Upper lobe of left lung (tissue), 4 donors: ENCODE results near the gene IFT27.

ENCODE experiments used
- CTCF ChIP-seq, 6 experiments: fragments of 450-650 bp in 4 of 6; fragments of 200-600 bp in 2 of 6; sonication (generic) in 2 of 6; IDR thresholded peaks; one replicate each; pipeline ENCODE4 v1.5.1; 2016 to 2019; ENCODE audit warnings: antibody characterized with exemption in 6 of 6
- EP300 ChIP-seq, 4 donors: sonication (generic); formaldehyde crosslinking; IDR thresholded peaks; one replicate each; pipeline ENCODE4 v1.5.1; 2017; ENCODE audit warnings: antibody characterized with exemption in 4 of 4, control low read depth in 2 of 4
- POLR2A ChIP-seq, 4 donors: fragments of 450-650 bp; IDR thresholded peaks; one replicate each; pipeline ENCODE4 v1.5.1; 2016 to 2017; ENCODE audit warnings: antibody characterized with exemption in 4 of 4, mild to moderate bottlenecking in 2 of 4
- POLR2AphosphoS5 ChIP-seq, 2 donors: sonication (generic); formaldehyde crosslinking; IDR thresholded peaks; one replicate each; pipeline ENCODE4 v1.5.1; 2017; ENCODE audit warnings: antibody characterized with exemption in 2 of 2

- TF ChIP-seq CTCF (IDR thresholded peaks at IDR 0.05) (no peak), EP300 (IDR thresholded peaks at IDR 0.05) (no peak), POLR2AphosphoS5 (IDR thresholded peaks at IDR 0.05) (no peak), POLR2A (IDR thresholded peaks at IDR 0.05) (no peak)
These were observed 37.4 kb downstream of the IFT27 start for GRCh38 chr22:36738416-36739020.
